HepG2 (cell line): Measurements from ENCODE around the gene ZNF451. TPM values are rescaled to one million over a fixed set of nuclear protein-coding genes. Genes with fewer than 3 reads are reported as not detected.

Experiments
- CCDC6 ChIP-seq: sonication (generic); formaldehyde crosslinking; IDR thresholded peaks from 2 replicates; pipeline ENCODE4 v1.8.1; 2022; ENCODE audit warnings: mild to moderate bottlenecking, missing genetic modification reagents, moderate library complexity
- CEBPB ChIP-seq: IDR thresholded peaks from 2 replicates; pipeline ENCODE4 v1.6.1; 2011; ENCODE audit warnings: low read depth, low read length, improper control_type of control experiment, borderline replicate concordance
- DDIT3 ChIP-seq: sonication (generic); formaldehyde crosslinking; IDR thresholded peaks from 2 replicates; pipeline ENCODE4 v1.4.0; 2020; ENCODE audit warnings: mild to moderate bottlenecking, missing genetic modification reagents
- FOXA1 ChIP-seq, 2 experiments: fragments of 450-650 bp in 1 of 2; sonication (generic) in 1 of 2; formaldehyde crosslinking in 1 of 2; IDR thresholded peaks; 2 replicates each; pipeline versions ENCODE4 v1.4.0 to v1.6.1; 2016 to 2020; ENCODE audit warnings: missing genetic modification reagents in 1 of 2
- NFE2L1 ChIP-seq: sonication (generic); formaldehyde crosslinking; IDR thresholded peaks from 2 replicates; pipeline ENCODE4 v1.4.0; 2020; ENCODE audit warnings: missing genetic modification reagents, mild to moderate bottlenecking, borderline replicate concordance
- SMYD3 ChIP-seq: sonication (generic); formaldehyde crosslinking; IDR thresholded peaks from 2 replicates; pipeline ENCODE4 v1.8.1; 2023; ENCODE audit warnings: mild to moderate bottlenecking, missing genetic modification reagents
- SNAI1 ChIP-seq: sonication (generic); formaldehyde crosslinking; IDR thresholded peaks from 2 replicates; pipeline ENCODE4 v1.5.0; 2020; ENCODE audit warnings: mild to moderate bottlenecking, missing genetic modification reagents, borderline replicate concordance
- SRSF1 ChIP-seq: fragments of 200-400 bp; formaldehyde crosslinking; optimal IDR thresholded peaks from 2 replicates; pipeline ENCODE3; 2017; ENCODE audit warnings: mild to moderate bottlenecking, low read depth, low read length, moderate library complexity
- THAP9 ChIP-seq: sonication (generic); formaldehyde crosslinking; IDR thresholded peaks from 2 replicates; pipeline ENCODE4; 2020; ENCODE audit warnings: missing genetic modification reagents, mild to moderate bottlenecking, borderline replicate concordance
- ZBTB3 ChIP-seq: sonication (generic); formaldehyde crosslinking; IDR thresholded peaks from 2 replicates; pipeline ENCODE4 v1.4.0; 2020; ENCODE audit warnings: low read depth, mild to moderate bottlenecking, moderate library complexity, missing genetic modification reagents, borderline replicate concordance
- ZC3H4 ChIP-seq: sonication (generic); formaldehyde crosslinking; IDR thresholded peaks from 2 replicates; pipeline ENCODE4 v1.4.0; 2020; ENCODE audit warnings: missing genetic modification reagents, borderline replicate concordance
- ZNF354B ChIP-seq: sonication (generic); formaldehyde crosslinking; IDR thresholded peaks from 2 replicates; pipeline ENCODE4 v1.8.0; 2022; ENCODE audit warnings: mild to moderate bottlenecking, missing genetic modification reagents
- ZNF781 ChIP-seq: sonication (generic); formaldehyde crosslinking; IDR thresholded peaks from 2 replicates; pipeline ENCODE4 v1.5.1; 2020; ENCODE audit warnings: borderline replicate concordance, mild to moderate bottlenecking, missing genetic modification reagents; ENCODE audit errors: not compliant biosample characterization
- polyA plus RNA-seq, 8 experiments: library from polyadenylated mRNA; depleted of rRNA in 3 of 8; stranded (reverse) in 7 of 8; unstranded in 1 of 8; fragments of >200 nt; fragmentation: Illumina TruSeq in 4 of 8; extraction: Trizol in 4 of 8; gene quantifications; 2 replicates each; pipeline versions ENCODE4 v1.2.1 to v1.2.3, GENCODE V29; 2011 to 2016; ENCODE audit warnings: low read depth in 4 of 8, missing spikeins in 1 of 8, mixed read lengths in 1 of 8; ENCODE audit not compliant: insufficient read depth in 1 of 8
- total RNA-seq, 5 experiments: library from RNA; depleted of rRNA; stranded (reverse); fragments of >200 nt; fragmentation: Illumina TruSeq; extraction: Trizol; gene quantifications; 2 replicates each; pipeline ENCODE4 v1.2.3, GENCODE V29; 2016; ENCODE audit warnings: low read depth in 1 of 5
- TF ChIP-seq, protein P1 (sequence below): conservative IDR thresholded peaks from 2 replicates; pipeline ENCODE4 v1.6.1; 2018; ENCODE audit warnings: missing genetic modification reagents
- TF ChIP-seq, protein P2 (sequence below): sonication (generic); formaldehyde crosslinking; IDR thresholded peaks from 2 replicates; pipeline ENCODE4 v1.5.0; 2020; ENCODE audit warnings: mild to moderate bottlenecking, missing genetic modification reagents
- TF ChIP-seq, protein P3 (sequence below): sonication (generic); formaldehyde crosslinking; IDR thresholded peaks from 2 replicates; pipeline ENCODE4 v1.4.0; 2020; ENCODE audit warnings: mild to moderate bottlenecking, low read depth, missing genetic modification reagents

The ZNF451 gene
- total and polyA plus RNA-seq, 2 of the 13 experiments (the other 11 are each of a cell fraction or from before 2014, with no cell fraction given), result 32.1 to 65.7 TPM

- TF ChIP-seq, protein P1, sequence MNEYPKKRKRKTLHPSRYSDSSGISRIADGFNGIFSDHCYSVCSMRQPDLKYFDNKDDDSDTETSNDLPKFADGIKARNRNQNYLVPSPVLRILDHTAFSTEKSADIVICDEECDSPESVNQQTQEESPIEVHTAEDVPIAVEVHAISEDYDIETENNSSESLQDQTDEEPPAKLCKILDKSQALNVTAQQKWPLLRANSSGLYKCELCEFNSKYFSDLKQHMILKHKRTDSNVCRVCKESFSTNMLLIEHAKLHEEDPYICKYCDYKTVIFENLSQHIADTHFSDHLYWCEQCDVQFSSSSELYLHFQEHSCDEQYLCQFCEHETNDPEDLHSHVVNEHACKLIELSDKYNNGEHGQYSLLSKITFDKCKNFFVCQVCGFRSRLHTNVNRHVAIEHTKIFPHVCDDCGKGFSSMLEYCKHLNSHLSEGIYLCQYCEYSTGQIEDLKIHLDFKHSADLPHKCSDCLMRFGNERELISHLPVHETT (CRISPR knock-in tag), result peak; percentile 94; the same call in 1 of the 2 replicates
- TF ChIP-seq CCDC6 (CRISPR knock-in tag) (peak; percentile 92), NFE2L1 (no peak), CEBPB (no peak), FOXA1 (IDR thresholded peaks at IDR 0.05) (no peak), FOXA1 (CRISPR knock-in tag; IDR thresholded peaks at IDR 0.05) (no peak), SRSF1 (peak; percentile 95), DDIT3 (no peak), ZC3H4 (CRISPR knock-in tag) (no peak), ZNF781 (CRISPR knock-in tag) (peak; percentile 77), SMYD3 (CRISPR knock-in tag) (peak; percentile 75; the same call in 1 of the 2 replicates), ZBTB3 (no peak), THAP9 (CRISPR knock-in tag) (peak; percentile 88; the same call in 1 of the 2 replicates), SNAI1 (CRISPR knock-in tag) (no peak), ZNF354B (CRISPR knock-in tag) (no peak)
- TF ChIP-seq, protein P2, sequence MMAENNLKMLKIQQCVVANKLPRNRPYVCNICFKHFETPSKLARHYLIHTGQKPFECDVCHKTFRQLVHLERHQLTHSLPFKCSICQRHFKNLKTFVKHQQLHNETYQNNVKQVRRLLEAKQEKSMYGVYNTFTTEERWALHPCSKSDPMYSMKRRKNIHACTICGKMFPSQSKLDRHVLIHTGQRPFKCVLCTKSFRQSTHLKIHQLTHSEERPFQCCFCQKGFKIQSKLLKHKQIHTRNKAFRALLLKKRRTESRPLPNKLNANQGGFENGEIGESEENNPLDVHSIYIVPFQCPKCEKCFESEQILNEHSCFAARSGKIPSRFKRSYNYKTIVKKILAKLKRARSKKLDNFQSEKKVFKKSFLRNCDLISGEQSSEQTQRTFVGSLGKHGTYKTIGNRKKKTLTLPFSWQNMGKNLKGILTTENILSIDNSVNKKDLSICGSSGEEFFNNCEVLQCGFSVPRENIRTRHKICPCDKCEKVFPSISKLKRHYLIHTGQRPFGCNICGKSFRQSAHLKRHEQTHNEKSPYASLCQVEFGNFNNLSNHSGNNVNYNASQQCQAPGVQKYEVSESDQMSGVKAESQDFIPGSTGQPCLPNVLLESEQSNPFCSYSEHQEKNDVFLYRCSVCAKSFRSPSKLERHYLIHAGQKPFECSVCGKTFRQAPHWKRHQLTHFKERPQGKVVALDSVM (CRISPR knock-in tag), result 0 out of 2 replicates have a peak, but pooled peaks have one; percentile 50
- TF ChIP-seq, protein P3, sequence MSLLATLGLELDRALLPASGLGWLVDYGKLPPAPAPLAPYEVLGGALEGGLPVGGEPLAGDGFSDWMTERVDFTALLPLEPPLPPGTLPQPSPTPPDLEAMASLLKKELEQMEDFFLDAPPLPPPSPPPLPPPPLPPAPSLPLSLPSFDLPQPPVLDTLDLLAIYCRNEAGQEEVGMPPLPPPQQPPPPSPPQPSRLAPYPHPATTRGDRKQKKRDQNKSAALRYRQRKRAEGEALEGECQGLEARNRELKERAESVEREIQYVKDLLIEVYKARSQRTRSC, result no peak
Measured at GRCh38 chr6:57089687-57090457, at the start of gene ZNF451 (continued).
